Peyer's patch (tissue), 4 donors: ENCODE measurements around the gene SLC5A6.

Experiments
- POLR2A ChIP-seq, 2 donors: fragments of 450-650 bp; IDR thresholded peaks; one replicate each; pipeline ENCODE4 v1.5.1; 2017; ENCODE audit warnings: antibody characterized with exemption in 2 of 2, mild to moderate bottlenecking in 2 of 2, moderate library complexity in 2 of 2
- TF ChIP-seq, protein P1 (sequence below), 6 experiments: fragments of 450-650 bp in 4 of 6; fragments of 200-600 bp in 2 of 6; sonication (generic) in 1 of 6; IDR thresholded peaks; one replicate each; pipeline ENCODE4 v1.5.1; 2017 to 2019; ENCODE audit warnings: antibody characterized with exemption in 6 of 6, mild to moderate bottlenecking in 3 of 6, moderate library complexity in 1 of 6

DNA sequence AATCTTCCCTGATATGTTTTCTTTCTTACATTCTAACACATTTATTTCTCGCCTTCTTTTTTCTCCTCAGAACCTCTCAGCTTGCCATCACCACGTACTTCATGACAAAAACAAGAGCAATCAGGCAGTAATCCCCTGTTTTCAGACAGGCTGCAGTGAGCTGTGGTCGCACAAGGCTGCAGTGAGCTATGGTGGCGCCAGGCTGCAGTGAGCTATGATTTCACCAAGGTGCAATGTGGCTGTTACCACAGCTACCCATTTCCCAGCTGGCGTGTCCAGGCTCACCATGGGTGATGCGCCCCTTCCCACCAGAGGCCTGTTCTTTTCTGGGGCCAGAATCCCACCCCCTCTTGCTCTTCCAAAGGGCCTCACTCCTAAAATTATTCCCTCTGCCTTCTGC lies 37.4 kb downstream of the SLC5A6 start:
- TF ChIP-seq, protein P1, sequence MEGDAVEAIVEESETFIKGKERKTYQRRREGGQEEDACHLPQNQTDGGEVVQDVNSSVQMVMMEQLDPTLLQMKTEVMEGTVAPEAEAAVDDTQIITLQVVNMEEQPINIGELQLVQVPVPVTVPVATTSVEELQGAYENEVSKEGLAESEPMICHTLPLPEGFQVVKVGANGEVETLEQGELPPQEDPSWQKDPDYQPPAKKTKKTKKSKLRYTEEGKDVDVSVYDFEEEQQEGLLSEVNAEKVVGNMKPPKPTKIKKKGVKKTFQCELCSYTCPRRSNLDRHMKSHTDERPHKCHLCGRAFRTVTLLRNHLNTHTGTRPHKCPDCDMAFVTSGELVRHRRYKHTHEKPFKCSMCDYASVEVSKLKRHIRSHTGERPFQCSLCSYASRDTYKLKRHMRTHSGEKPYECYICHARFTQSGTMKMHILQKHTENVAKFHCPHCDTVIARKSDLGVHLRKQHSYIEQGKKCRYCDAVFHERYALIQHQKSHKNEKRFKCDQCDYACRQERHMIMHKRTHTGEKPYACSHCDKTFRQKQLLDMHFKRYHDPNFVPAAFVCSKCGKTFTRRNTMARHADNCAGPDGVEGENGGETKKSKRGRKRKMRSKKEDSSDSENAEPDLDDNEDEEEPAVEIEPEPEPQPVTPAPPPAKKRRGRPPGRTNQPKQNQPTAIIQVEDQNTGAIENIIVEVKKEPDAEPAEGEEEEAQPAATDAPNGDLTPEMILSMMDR (IDR thresholded peaks at IDR 0.05): no peak
- TF ChIP-seq POLR2A (IDR thresholded peaks at IDR 0.05): no peak
